Pancreas (tissue), 10 donors: Measurements from ENCODE around the gene NPDC1. TPM values are rescaled to one million over a fixed set of nuclear protein-coding genes. Genes with fewer than 3 reads are reported as not detected.

Source experiments
- ATAC-seq, 4 donors: fragments of 200-7000 bp; cut with Tn5 transposase; one replicate each; pipeline versions ENCODE4 v1.8.0 to v1.9.1; 2020; ENCODE audit warnings: mild to moderate bottlenecking in 4 of 4, moderate library complexity in 4 of 4
- DNase-seq, 6 donors: peaks; one replicate each; pipeline ENCODE4 v3.0.0-alpha.2; 2020
- FAIRE-seq: peaks from 2 replicates; lab custom pipeline; 2012; peaks lifted over from hg19 to GRCh38; lab: Jason Lieb, UNC
- H3K27ac ChIP-seq, 4 donors: fragments of 200-600 bp; sonication (generic); 1 replicate in 3 of 4; 2 replicates in 1 of 4; pipeline versions ENCODE4 v1.5.0 to v1.8.0; 2020
- H3K27me3 ChIP-seq, 4 donors: fragments of 200-600 bp; one replicate each; pipeline ENCODE4 v1.8.0; 2021
- H3K36me3 ChIP-seq, 3 donors: fragments of 200-600 bp; sonication (generic) in 1 of 3; one replicate each; pipeline versions ENCODE4 v1.5.0 to v1.8.0; 2020 to 2021
- H3K4me1 ChIP-seq, 3 donors: fragments of 200-600 bp; one replicate each; pipeline ENCODE4 v1.8.0; 2021
- H3K4me3 ChIP-seq, 4 donors: fragments of 200-600 bp; sonication (generic) in 2 of 4; one replicate each; pipeline versions ENCODE4 v1.5.0 to v1.8.0; 2020 to 2021
- H3K9me3 ChIP-seq, 4 donors: fragments of 200-600 bp; one replicate each; pipeline ENCODE4 v1.8.0; 2021
- CTCF ChIP-seq, 4 donors: fragments of 200-600 bp; sonication (generic) in 3 of 4; IDR thresholded peaks; one replicate each; pipeline versions ENCODE4 v1.5.0 to v1.8.0; 2021; ENCODE audit warnings: antibody characterized with exemption in 4 of 4
- WGBS, 2 donors: extraction: QIAGEN DNeasy Blood & Tissue Kit; methylation state at CpG; one replicate each; pipeline ENCODE4 v1.1.7; 2013; 5-methylcytosine and 5-hydroxymethylcytosine counted together
- intact Hi-C, 3 donors: fragments of 100-400 bp; cut with DNase I; formaldehyde crosslinking; loops; one replicate each; pipeline versions ENCODE4 v1.11.1 to v1.14.2; 2022
- polyA plus RNA-seq, 2 donors: library from polyadenylated mRNA; stranded (reverse); fragments of 200-250 nt; gene quantifications; one replicate each; pipeline ENCODE4 v1.2.3, GENCODE V29; 2013
- total RNA-seq, 6 donors: library from RNA; stranded (reverse); fragmentation: NEBNext Ultra II Directional in 4 of 6; extraction: Animal tissue kit (Norgen Biotek cat#: 25700) in 4 of 6; gene quantifications; one replicate each; pipeline versions ENCODE4 v1.2.1 to v1.2.4, GENCODE V29; 2021 to 2023
- donor health status: healthy with polysubstance abuse.
- donor health status: DM: no; HTN: no; CAD: no; lungs with moderate emphysema.
- donor health status: DM: no; HTN: no; CAD: no.
- donor health status: control.
- donor health status: control.
- donor health status: Bipolar disorder and iron deficiency.
- donor health status: DM: yes; HTN: yes; CAD: no.
- donor health status: DM: no; HTN: no; CAD: no.
- donor health status: DM: no; HTN: no; CAD: no.
- donor health status: DM: yes; HTN: yes; CAD: no.

The NPDC1 gene
- total and polyA plus RNA-seq, 8 donors: 31.5 to 328 (median 47.5) TPM

GRCh38 chr9:137086531-137087408, 40.8 kb upstream of the NPDC1 start, which contains the start of gene MAN1B1:
Gene MAN1B1 (plus strand): TSS chr9:137086985. CDS start chr9:137087000, 15 bp downstream.
- intact Hi-C loops: no loop called here
- H3K4me3 ChIP-seq: peak within 1 kb of the TSS; percentile 71 to 82 (median 74)
- no peak for TF ChIP-seq CTCF (IDR thresholded peaks at IDR 0.05)
- FAIRE-seq (no peak), ATAC-seq (peak; percentile 89 to 93 (median 92)), DNase-seq (peak; percentile 99 to 100 (median 100))
- no peaks in the 10 kb centered on the region for H3K36me3 ChIP-seq
- H3K4me1 ChIP-seq: peaks cover 0 to 5% (median 5%) of the 10 kb centered on the region in 3 donors
- H3K27me3 ChIP-seq: no peaks in the 10 kb centered on the region
- no peaks in the 10 kb centered on the region for H3K9me3 ChIP-seq
- 0 to 1% methylated on average over 94 to 101 of the region's 101 CpGs for WGBS, 2 donors
- H3K27ac ChIP-seq: peak within 1 kb of the TSS; percentile 83 to 92 (median 88)

GRCh38 chr9:137085920-137086530, 40.0 kb upstream of the NPDC1 start:
- no peak for FAIRE-seq
- intact Hi-C loops: no loop called here
- ATAC-seq: peak; percentile 13 to 41 (median 32)

GRCh38 chr9:137084526-137084925, 38.5 kb upstream of the NPDC1 start:
- ATAC-seq (no peak), FAIRE-seq (no peak), DNase-seq (peak in 1 of 6 donors; percentile 39)
- peaks cover 0 to 5% (median 5%) of the 10 kb centered on the region in 3 donors for H3K4me1 ChIP-seq
- 69 to 76% methylated on average over 9 of the region's 9 CpGs for WGBS, 2 donors
- H3K4me3 ChIP-seq: no peak overlapping the region
- intact Hi-C loops: no loop called here
- no peaks in the 10 kb centered on the region for H3K9me3 ChIP-seq
- H3K27ac ChIP-seq: no peak overlapping the region
- H3K27me3 ChIP-seq: no peaks in the 10 kb centered on the region
- TF ChIP-seq CTCF (IDR thresholded peaks at IDR 0.05): no peak
- no peaks in the 10 kb centered on the region for H3K36me3 ChIP-seq

More at GRCh38 chr9:137085920-137086530, 40.0 kb upstream of the NPDC1 start:
- 0 to 1% methylated on average over 54 to 58 of the region's 58 CpGs for WGBS, 2 donors
- Histone ChIP-seq H3K36me3 (no peaks in the 10 kb centered on the region), H3K4me3 (peak overlapping the region; percentile 71 to 82 (median 74)), H3K27me3 (no peaks in the 10 kb centered on the region), H3K27ac (peak overlapping the region; percentile 83 to 92 (median 88)), H3K4me1 (peaks cover 0 to 5% (median 5%) of the 10 kb centered on the region in 3 donors), H3K9me3 (no peaks in the 10 kb centered on the region)
- peak in 5 of 6 donors; percentile 43 to 82 (median 72) for DNase-seq
- no peak for TF ChIP-seq CTCF (IDR thresholded peaks at IDR 0.05)

DNA sequence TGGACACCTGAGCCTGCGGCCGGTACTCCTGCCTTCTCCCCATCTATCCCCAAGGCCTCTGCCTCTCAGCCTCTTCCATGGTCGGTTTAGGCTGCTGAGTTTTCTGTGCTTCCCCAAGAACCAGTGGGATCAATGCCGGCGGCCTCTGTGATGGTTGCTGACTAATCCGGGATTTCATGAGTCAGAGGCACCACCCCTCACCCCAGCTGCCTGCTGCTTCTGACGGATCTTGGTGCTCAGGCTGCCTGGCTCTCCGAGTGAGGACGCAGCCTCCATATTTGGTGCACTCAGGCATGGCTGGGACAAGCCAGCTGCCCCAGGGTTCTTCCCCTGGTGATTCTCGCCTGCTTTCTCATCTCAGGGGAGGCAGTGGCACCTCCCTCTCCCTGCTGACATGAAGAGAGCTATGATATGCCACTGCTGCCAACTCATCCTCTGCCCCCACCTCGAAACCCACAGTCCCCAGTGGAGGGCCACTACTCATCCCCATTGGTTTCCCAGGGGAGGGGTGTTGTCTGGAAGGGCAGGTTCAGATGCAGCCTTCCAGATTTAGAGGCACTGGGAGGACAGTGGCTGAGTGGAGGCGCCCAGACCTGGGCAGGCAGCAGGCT, 37.5 kb upstream of the NPDC1 start:
- H3K4me1 ChIP-seq: peaks cover 0 to 7% (median 5%) of the 10 kb centered on the region in 3 donors
- no peak for FAIRE-seq
- intact Hi-C loops: no loop called here
- no peak for TF ChIP-seq CTCF (IDR thresholded peaks at IDR 0.05)
- no peak overlapping the region for H3K4me3 ChIP-seq
- H3K27ac ChIP-seq: peak overlapping the region in 1 of 4 donors; percentile 8
- peak in 1 of 6 donors; percentile 29 for DNase-seq
- H3K36me3 ChIP-seq: no peaks in the 10 kb centered on the region
- H3K27me3 ChIP-seq: no peaks in the 10 kb centered on the region
- ATAC-seq: no peak
- H3K9me3 ChIP-seq: no peaks in the 10 kb centered on the region
- 79 to 81% methylated on average over 11 to 12 of the region's 12 CpGs for WGBS, 2 donors
